ENCODE results near the gene MED25. TPM values are rescaled to one million over a fixed set of nuclear protein-coding genes. Genes with fewer than 3 reads are reported as not detected.
A peak's percentile ranks its signal among the peaks of the same experiment; 100 is the strongest.

The MED25 gene
- total RNA-seq, 2 donors from 2014 or later = 38.4 to 173 TPM

- H3K27ac ChIP-seq = peak within 1 kb of the TSS; percentile 99 to 100
- no peaks in the 10 kb centered on the region for H3K4me1 ChIP-seq (replicated peaks)
- no peak for TF ChIP-seq CTCF (IDR thresholded peaks at IDR 0.05)
- peak; percentile 87 for TF ChIP-seq POLR2AphosphoS5 (IDR thresholded peaks at IDR 0.05)
- TF ChIP-seq POLR2A (IDR thresholded peaks at IDR 0.05) = peak; percentile 72
- H3K36me3 ChIP-seq = peaks cover 0 to 9% of the 10 kb centered on the region in 2 donors
- peak within 1 kb of the TSS; percentile 62 to 91 for H3K4me3 ChIP-seq
- intact Hi-C loops (cut with DNase I) = loop anchor here (5.0 kb wide), 1 partner anchor 33 kb away; the partner anchor contains the start of gene MED25
- WGBS = 2% methylated on average over 55 of the region's 98 CpGs
- no peaks in the 10 kb centered on the region for H3K9me3 ChIP-seq
- H3K27me3 ChIP-seq (replicated peaks; ENCODE audit: insufficient read depth) = no peaks in the 10 kb centered on the region
- DNase-seq (ENCODE audit: low spot score) = peak; percentile 90
Measured at GRCh38 chr19:49850487-49851342, 32.6 kb downstream of the MED25 start, which contains the start of gene PTOV1. PTOV1 (plus strand) TSS chr19:49851159.

DNA sequence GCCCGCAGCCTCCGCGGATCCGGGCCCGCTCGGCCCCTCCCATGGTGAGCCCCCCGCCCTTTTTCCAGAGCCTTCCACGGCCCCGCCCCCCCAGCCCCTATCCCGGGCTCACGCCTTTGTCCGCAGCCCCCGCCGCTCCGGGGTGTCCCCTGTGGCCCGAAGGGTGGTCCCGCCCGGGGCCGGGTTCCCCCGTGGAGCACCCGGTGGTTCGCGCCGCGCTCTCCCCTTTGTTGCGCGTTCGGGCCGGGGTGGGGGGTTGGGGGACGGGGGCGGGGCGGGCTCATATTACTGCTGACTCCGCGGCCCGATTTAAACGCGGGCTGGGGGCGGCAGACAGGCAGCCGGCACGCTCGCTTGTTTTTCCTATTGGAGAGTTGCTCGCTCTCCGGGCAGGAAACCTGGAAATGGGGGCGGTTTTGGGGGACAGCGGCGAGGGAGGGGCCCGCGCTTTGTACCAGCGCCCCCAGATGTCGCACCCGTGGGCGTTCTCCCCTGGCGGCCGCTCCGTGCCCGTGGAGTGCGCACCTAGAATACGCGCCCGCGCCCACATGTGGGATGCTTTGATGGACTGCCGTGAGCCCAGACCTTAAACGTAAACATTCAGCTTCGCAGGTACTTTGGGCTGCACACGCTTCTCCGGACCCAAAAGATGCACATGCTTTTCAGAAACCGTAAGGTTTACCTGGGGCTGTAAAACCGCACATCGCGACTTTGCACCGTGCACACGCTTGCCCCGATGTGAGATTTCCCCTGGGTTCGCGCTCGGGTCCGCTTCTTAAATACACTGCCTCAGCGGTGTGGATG lies 33.6 kb downstream of the MED25 start:
- H3K27me3 ChIP-seq (replicated peaks; ENCODE audit: insufficient read depth) = no peaks in the 10 kb centered on the region
- peak overlapping the region; percentile 99 to 100 for H3K27ac ChIP-seq
- peaks cover 0 to 14% of the 10 kb centered on the region in 2 donors for H3K36me3 ChIP-seq
- intact Hi-C loops (cut with DNase I) = loop anchor here (5.0 kb wide), 1 partner anchor 34 kb away; the partner anchor contains the start of gene MED25
- TF ChIP-seq CTCF (IDR thresholded peaks at IDR 0.05) = no peak
- no peak for TF ChIP-seq POLR2A (IDR thresholded peaks at IDR 0.05)
- TF ChIP-seq POLR2AphosphoS5 (IDR thresholded peaks at IDR 0.05) = no peak
- WGBS = 2% methylated on average over 54 of the region's 78 CpGs
- DNase-seq (ENCODE audit: low spot score) = no peak
- H3K4me1 ChIP-seq (replicated peaks) = no peaks in the 10 kb centered on the region
- H3K9me3 ChIP-seq = no peaks in the 10 kb centered on the region
- H3K4me3 ChIP-seq = peak overlapping the region; percentile 62 to 91

DNA sequence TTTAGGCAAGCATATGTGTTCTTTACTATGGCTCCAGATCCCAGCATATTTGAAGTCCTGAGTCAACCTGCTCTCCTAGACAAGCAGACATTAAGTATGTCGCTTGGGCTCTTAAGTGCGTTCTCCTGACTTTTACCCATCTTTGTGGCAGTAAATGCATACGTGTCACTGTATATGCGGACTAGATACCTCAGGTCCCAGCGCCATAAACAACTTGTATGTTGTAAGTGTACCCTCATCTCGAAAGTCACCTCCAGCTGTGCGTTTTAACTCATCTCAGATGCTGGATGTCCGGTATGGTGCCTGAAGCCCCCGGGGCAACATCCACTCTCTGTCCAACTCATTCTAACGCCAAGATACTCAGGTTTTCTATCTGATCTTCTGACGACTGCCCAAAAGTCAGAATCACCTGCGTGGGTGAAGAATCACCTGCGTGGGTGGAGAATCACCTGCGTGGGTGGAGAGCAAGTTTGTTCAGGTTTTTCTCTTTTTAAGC lies 34.6 kb downstream of the MED25 start:
- TF ChIP-seq POLR2A (IDR thresholded peaks at IDR 0.05) (no peak), POLR2AphosphoS5 (IDR thresholded peaks at IDR 0.05) (no peak), CTCF (IDR thresholded peaks at IDR 0.05) (no peak)
- peak overlapping the region; percentile 99 to 100 for H3K27ac ChIP-seq
- WGBS = 48% methylated on average over 14 of the region's 14 CpGs
- H3K4me1 ChIP-seq (replicated peaks) = no peaks in the 10 kb centered on the region
- H3K36me3 ChIP-seq = peaks cover 2 to 24% of the 10 kb centered on the region in 2 donors
- no peaks in the 10 kb centered on the region for H3K9me3 ChIP-seq
- no peaks in the 10 kb centered on the region for H3K27me3 ChIP-seq (replicated peaks; ENCODE audit: insufficient read depth)
- peak overlapping the region; percentile 62 to 91 for H3K4me3 ChIP-seq
- intact Hi-C loops (cut with DNase I) = loop anchor here (5.0 kb wide), 1 partner anchor 35 kb away; the partner anchor contains the start of gene MED25
- DNase-seq (ENCODE audit: low spot score) = no peak

DNA sequence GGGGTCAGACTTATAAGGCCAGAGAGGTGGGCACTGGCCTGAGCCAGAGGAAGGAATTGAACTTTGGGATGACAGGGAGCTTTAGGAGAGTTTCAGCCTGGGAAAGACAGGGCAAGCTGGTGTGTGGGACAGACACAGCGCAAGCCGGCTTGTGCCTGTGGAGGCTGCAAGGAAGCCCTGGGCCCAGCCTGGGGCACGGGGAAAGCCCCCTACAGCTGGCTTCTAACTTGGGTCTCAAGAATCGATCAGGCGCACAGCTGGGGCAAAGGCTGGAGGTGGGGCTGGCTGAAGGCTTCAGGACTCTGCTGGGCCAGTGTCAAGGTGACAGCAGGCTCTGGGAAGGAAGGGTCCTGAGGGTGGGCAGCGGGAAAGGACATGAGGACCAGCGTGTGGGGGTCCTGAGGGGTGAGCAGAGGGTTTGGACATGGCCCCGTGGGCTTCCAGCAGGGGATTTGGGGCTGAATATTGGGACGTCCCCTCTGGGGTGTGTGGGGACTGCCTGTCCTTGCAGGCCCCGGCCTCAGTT lies 35.8 kb downstream of the MED25 start:
- TF ChIP-seq POLR2AphosphoS5 (IDR thresholded peaks at IDR 0.05) = no peak
- no peak for TF ChIP-seq POLR2A (IDR thresholded peaks at IDR 0.05)
- no peak for TF ChIP-seq CTCF (IDR thresholded peaks at IDR 0.05)
- 81% methylated on average over 10 of the region's 10 CpGs for WGBS
- H3K4me3 ChIP-seq = no peak overlapping the region
- intact Hi-C loops (cut with DNase I) = loop anchor here (5.0 kb wide), 1 partner anchor 37 kb away; the partner anchor contains the start of gene MED25
- no peaks in the 10 kb centered on the region for H3K4me1 ChIP-seq (replicated peaks)
- H3K27ac ChIP-seq = peak overlapping the region in 1 of 2 donors; percentile 40
- no peaks in the 10 kb centered on the region for H3K9me3 ChIP-seq
- H3K36me3 ChIP-seq = peaks cover 2 to 32% of the 10 kb centered on the region in 2 donors
- DNase-seq (ENCODE audit: low spot score) = no peak
- H3K27me3 ChIP-seq (replicated peaks; ENCODE audit: insufficient read depth) = no peaks in the 10 kb centered on the region

All from prostate gland (tissue), 2 donors.